ENCODE data around the gene NR6A1. TPM values are rescaled to one million over a fixed set of nuclear protein-coding genes. Genes with fewer than 3 reads are reported as not detected.

The NR6A1 gene
- polyA plus RNA-seq, 1 experiment = 0.10 TPM

- CTCF ChIA-PET = interaction anchor here (4.2 kb wide), 1 partner anchor 46 kb away, joined by 19 read pairs; no protein-coding TSS in a partner anchor
- no peak for DNase-seq (ENCODE audit: low read depth, low spot score)
- POLR2A ChIA-PET = no interaction called here
- no peaks in the 10 kb centered on the region for H3K27me3 ChIP-seq (ENCODE audit: control insufficient read depth, insufficient read depth, low read length)
- TF ChIP-seq CTCF (IDR thresholded peaks at IDR 0.05; ENCODE audit: low read depth, low read length) = no peak
- H3K4me3 ChIP-seq (ENCODE audit: low read depth, low read length) = no peak overlapping the region
- no peaks in the 10 kb centered on the region for H3K9me3 ChIP-seq (ENCODE audit: control insufficient read depth, insufficient read depth, low read length)
- H3K27ac ChIP-seq (ENCODE audit: low read depth, low read length) = no peak overlapping the region
These were observed 107.8 kb downstream of the NR6A1 start for GRCh38 chr9:124663046-124663961.

- DNase-seq (ENCODE audit: low read depth, low spot score) = no peak
- H3K27ac ChIP-seq (ENCODE audit: low read depth, low read length) = no peak overlapping the region
- POLR2A ChIA-PET = no interaction called here
- no peak overlapping the region for H3K4me3 ChIP-seq (ENCODE audit: low read depth, low read length)
- no peak for TF ChIP-seq CTCF (IDR thresholded peaks at IDR 0.05; ENCODE audit: low read depth, low read length)
- no peaks in the 10 kb centered on the region for H3K9me3 ChIP-seq (ENCODE audit: control insufficient read depth, insufficient read depth, low read length)
- no peaks in the 10 kb centered on the region for H3K27me3 ChIP-seq (ENCODE audit: control insufficient read depth, insufficient read depth, low read length)
- CTCF ChIA-PET = interaction anchor here (4.2 kb wide), 1 partner anchor 46 kb away, joined by 19 read pairs; no protein-coding TSS in a partner anchor
These were observed 108.5 kb downstream of the NR6A1 start for GRCh38 chr9:124662561-124662960.

GRCh38 chr9:124661271-124661670 lies 109.8 kb downstream of the NR6A1 start:
- DNase-seq (ENCODE audit: low read depth, low spot score) = no peak

GRCh38 chr9:124660341-124660801 lies 110.7 kb downstream of the NR6A1 start:
- POLR2A ChIA-PET = interaction anchor here (1.6 to 2.8 kb wide), 3 partner anchors 10 to 51 kb away, joined by 3 to 17 read pairs (median 4); no protein-coding TSS in a partner anchor
- DNase-seq (ENCODE audit: low read depth, low spot score) = no peak
- CTCF ChIA-PET = interaction anchor here (0.8 to 4.2 kb wide), 7 partner anchors 42 to 124 kb away, joined by 3 to 19 read pairs (median 5); no protein-coding TSS in a partner anchor
- H3K27ac ChIP-seq (ENCODE audit: low read depth, low read length) = peak overlapping the region; percentile 62
- peak overlapping the region; percentile 71 for H3K4me3 ChIP-seq (ENCODE audit: low read depth, low read length)
- no peak for TF ChIP-seq CTCF (IDR thresholded peaks at IDR 0.05; ENCODE audit: low read depth, low read length)
- H3K9me3 ChIP-seq (ENCODE audit: control insufficient read depth, insufficient read depth, low read length) = no peaks in the 10 kb centered on the region
- no peaks in the 10 kb centered on the region for H3K27me3 ChIP-seq (ENCODE audit: control insufficient read depth, insufficient read depth, low read length)

More at GRCh38 chr9:124661271-124661670, 109.8 kb downstream of the NR6A1 start:
- Histone ChIP-seq H3K27me3 (ENCODE audit: control insufficient read depth, insufficient read depth, low read length) (no peaks in the 10 kb centered on the region), H3K27ac (ENCODE audit: low read depth, low read length) (no peak overlapping the region), H3K4me3 (ENCODE audit: low read depth, low read length) (peak overlapping the region; percentile 31), H3K9me3 (ENCODE audit: control insufficient read depth, insufficient read depth, low read length) (no peaks in the 10 kb centered on the region)
- ChIA-PET POLR2A (no interaction called here), CTCF (interaction anchor here (0.6 to 4.2 kb wide), 6 partner anchors 43 to 125 kb away, joined by 3 to 19 read pairs (median 6); no protein-coding TSS in a partner anchor)
- TF ChIP-seq CTCF (IDR thresholded peaks at IDR 0.05; ENCODE audit: low read depth, low read length) = no peak
